GM18909 (cell line): Measurements from ENCODE around the gene SLC50A1.

Experiments
- ATAC-seq: cut with Tn5 transposase; IDR thresholded peaks from one replicate; pipeline ENCODE4 v1.9.1; 2021; ENCODE audit warnings: mild to moderate bottlenecking; ENCODE audit not compliant: unreplicated experiment, poor library complexity

The SLC50A1 gene, protein sequence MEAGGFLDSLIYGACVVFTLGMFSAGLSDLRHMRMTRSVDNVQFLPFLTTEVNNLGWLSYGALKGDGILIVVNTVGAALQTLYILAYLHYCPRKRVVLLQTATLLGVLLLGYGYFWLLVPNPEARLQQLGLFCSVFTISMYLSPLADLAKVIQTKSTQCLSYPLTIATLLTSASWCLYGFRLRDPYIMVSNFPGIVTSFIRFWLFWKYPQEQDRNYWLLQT

GRCh38 chr1:155135415-155136028 lies at the start of gene SLC50A1:
TSS of gene SLC50A1 (plus strand) at chr1:155135852. CDS start at chr1:155135912, 60 bp downstream.
- ATAC-seq = peak; percentile 73

- ATAC-seq = no peak
Measured at GRCh38 chr1:155086128-155086741, 49.4 kb upstream of the SLC50A1 start.

GRCh38 chr1:155086856-155087535 lies 48.7 kb upstream of the SLC50A1 start:
- ATAC-seq = no peak

GRCh38 chr1:155091071-155092051 lies 44.3 kb upstream of the SLC50A1 start:
- ATAC-seq = no peak

- ATAC-seq = no peak
Measured at GRCh38 chr1:155092131-155092530, 43.5 kb upstream of the SLC50A1 start.

DNA sequence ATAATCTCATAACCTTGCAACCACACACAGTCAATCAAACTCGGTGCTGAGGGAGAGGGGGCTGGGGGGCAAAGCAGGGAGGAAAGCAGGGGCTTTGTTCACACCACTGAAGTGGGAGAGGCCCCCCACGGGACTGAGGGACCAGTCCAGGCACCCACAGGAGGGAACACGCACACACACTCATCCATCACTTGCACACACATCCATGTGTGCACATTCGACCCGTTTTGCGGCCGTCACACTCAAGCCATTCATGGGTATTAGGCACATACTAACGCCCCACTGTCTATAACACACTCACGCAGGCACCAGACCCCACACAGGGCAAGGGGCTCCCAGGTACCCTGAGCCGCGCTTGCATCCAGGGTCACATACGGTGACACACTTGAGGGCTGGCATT lies 43.0 kb upstream of the SLC50A1 start:
- no peak for ATAC-seq

GRCh38 chr1:155093911-155094621 lies 41.6 kb upstream of the SLC50A1 start:
- no peak for ATAC-seq

DNA sequence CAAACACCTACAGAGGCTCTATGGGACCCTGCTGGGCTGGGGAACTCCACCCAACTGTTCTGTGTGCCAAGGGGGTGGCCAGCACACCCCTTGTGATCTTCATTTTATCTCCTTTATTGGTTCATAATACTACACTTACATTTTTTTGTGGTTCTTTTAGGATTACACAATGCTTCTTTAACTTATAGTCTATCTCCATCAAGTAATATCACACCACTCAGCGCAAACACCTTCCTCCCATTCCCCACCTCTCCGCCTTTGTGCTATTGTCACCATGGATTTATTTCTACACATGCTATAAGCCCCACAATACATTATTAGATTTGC lies 41.1 kb upstream of the SLC50A1 start:
- no peak for ATAC-seq

DNA sequence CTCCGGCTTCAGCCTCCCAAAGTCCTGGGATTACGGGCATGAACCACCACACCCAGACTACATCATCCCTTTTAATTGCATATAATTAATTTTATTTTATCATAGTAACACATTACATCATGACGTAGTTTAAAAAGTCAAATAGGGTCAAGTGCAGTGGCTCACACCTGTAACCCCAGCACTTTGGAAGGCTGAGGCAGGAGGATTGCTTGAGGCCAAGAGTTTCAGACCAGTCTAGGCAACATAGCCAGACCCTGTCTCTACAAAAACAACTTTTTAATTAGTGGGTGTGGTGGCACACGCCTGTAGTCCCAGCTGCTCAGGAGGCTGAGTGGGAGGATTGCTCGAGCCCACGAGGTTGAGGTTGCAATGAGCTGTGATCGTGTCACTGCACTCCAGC lies 36.3 kb upstream of the SLC50A1 start:
- ATAC-seq = no peak

- no peak for ATAC-seq
Measured at GRCh38 chr1:155103325-155103724, 32.3 kb upstream of the SLC50A1 start.

DNA sequence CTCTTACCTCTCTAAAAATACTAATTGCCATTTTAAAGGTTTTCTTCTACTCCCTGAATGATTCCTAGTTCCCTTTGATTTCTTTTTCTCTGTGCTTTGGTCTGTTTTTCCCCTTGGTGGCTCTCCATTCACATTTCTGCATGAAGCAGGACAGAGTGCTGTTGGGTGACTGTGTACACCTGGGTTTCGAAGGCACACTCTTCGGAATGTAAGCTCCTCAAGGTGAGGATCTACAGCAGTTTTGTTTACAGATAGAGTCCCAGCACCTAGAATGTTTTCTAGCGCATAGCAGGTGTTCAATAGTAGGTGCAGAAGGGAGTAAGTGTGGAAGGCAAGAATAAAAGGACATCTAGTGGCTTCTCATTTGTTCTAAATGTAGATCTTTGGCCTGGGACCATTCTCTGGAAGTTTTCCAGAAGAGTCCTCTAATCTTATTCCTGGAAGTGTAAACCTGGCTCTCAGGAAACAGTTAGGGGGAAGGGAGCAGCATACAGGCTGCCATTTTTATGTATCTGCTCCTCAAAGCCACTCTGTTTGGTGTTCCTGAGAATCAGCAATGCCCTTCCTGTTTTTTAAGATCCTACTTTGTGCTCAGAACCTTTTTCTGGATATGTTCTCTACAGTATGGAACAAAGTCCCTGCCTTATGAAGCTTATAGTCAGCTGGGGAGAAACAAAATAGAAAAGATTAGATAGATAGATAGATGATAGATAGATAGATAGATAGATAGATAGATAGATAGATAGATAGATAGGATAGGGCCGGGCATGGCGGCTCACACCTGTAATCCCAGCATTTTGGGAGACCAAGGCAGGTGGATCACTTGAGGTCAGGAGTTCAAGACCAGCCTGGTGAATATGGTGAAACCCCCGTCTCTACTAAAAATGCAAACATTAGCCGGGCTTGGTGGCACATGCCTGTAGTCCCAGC lies 30.8 kb upstream of the SLC50A1 start:
- ATAC-seq = no peak

DNA sequence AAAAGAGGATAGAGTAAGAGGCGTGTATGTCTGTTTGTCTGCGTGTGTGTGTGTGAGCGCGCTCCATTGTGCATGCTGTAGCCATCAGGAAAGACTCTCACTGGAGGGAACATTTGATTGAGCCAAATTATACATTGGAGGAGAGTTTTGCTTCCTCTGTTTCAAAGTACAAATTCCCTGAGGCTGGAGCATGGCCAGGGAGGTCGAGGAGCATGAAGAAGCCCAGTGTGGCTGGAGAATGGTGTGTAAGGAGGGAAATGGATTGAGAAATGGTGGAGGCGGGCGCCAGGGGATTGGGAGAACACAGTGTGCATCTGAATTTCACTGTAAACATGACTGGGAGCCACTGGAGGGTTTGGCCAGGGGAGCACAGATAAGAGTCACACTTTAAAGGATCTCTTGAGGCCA lies 30.0 kb upstream of the SLC50A1 start:
- ATAC-seq = no peak

GRCh38 chr1:155106862-155107261 lies 28.8 kb upstream of the SLC50A1 start:
- no peak for ATAC-seq

DNA sequence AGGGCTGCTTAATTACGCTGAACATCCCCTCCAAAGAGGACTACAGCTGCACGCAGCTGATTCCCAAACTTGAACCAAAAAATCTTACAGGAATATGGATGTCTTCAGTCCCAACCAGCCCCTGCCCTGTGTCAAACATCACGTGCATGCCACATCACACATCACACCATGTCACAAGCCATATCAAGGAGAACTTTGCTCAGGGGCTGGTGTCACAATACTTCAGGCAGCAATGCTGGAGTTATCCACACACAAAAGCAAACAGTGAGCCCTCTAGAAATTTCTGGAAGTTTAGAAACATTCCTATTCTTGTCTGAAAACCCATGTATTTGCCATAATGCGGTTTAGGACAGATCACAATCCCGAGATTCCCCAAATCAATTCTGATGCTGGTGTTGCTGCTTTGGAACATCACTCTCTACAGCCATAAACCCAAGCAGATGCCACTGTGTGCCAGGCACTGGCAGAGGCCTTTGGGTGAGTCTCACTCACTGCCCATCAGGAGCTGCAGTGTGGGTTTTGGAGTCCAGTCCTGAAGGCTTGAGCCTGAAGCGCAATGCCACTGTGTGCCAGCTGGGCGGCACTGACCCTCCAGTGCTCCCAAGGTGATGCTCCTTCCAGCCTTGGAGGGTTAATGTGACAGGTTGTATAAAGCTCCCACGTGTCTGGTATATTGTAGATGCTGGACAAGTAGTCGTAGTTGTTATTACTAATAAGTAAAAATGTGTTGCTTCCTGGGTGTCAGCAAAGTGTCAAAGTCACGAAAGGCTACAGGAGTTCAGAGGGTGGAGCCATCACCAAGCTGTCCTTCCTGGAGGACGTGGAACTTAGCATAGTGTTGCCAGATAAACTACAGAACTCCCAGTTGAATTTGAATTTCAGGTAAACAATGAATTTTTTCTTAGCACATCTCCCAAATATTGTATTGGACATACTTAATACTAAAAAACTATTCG lies 28.1 kb upstream of the SLC50A1 start:
- ATAC-seq = no peak

GRCh38 chr1:155108296-155108695 lies 27.4 kb upstream of the SLC50A1 start:
- ATAC-seq = no peak

DNA sequence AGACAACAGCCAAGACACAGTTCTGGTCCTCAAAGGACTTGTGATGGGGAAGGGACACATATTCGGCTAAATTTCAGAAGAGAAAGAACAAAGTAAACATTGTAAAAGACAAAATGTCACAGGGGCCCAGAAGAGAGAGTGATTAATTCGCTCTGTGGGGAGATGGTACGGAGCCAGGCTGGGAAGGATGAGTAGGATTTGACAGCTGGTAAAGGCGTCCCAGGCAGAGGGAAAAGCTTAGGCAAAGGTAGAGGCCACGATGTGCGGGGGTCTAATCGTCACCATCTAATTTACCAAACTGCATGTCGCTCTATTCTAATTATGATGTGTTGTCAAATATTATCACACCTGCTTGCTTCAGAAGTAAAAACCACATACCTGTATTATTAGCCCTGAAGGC lies 25.3 kb upstream of the SLC50A1 start:
- ATAC-seq = no peak

DNA sequence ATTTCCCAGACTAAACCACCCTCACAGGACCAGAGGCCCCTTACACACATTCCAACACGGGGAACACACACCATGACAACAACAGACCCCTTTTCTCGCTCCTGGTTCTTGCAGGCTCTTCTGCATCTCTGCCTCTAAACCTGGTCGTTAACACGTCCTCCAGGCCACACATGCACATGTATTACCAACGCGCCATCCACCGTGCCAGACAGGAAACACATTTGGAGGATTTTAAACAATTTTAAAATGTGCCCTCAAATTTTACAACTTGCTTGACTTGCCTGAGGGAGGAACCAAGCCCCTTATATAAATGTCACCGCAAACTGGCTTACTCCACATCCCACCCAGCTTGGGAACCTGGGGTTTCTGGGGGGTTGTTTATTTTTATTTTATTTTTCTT lies 24.8 kb upstream of the SLC50A1 start:
- ATAC-seq = no peak
